IPS-11a (cell line): ENCODE results near the gene SAC3D1.
A peak's percentile ranks its signal among the peaks of the same experiment; 100 is the strongest.
"Not testable (repeated sequence)": the region's sequence is repeated elsewhere in the genome, so short reads cannot be mapped to it uniquely, and the experiment has no call there.

Experiments
- H3K4me3 ChIP-seq: one replicate; pipeline ENCODE4 v1.5.1; 2013; ENCODE audit warnings: low read depth, low read length, control low read depth

The SAC3D1 gene

GRCh38 chr11:65040847-65041622 is at the start of gene SAC3D1:
Gene SAC3D1 (plus strand): TSS chr11:65041210. CDS start chr11:65041293, 83 bp downstream.
- H3K4me3 ChIP-seq: peak within 1 kb of the TSS; percentile 89

- no peak overlapping the region for H3K4me3 ChIP-seq
Measured at GRCh38 chr11:64994318-64994717, 46.7 kb upstream of the SAC3D1 start.

- no peak overlapping the region for H3K4me3 ChIP-seq
Measured at GRCh38 chr11:64996327-64996709, 44.7 kb upstream of the SAC3D1 start.

GRCh38 chr11:64996710-64997380 is 44.2 kb upstream of the SAC3D1 start, which contains the start of gene BATF2:
Gene BATF2 (minus strand): TSS chr11:64996971. CDS start chr11:64996914, 57 bp downstream.
- H3K4me3 ChIP-seq: no peak within 1 kb of the TSS

- no peak overlapping the region for H3K4me3 ChIP-seq
Measured at GRCh38 chr11:64998141-64998540, 42.9 kb upstream of the SAC3D1 start.

GRCh38 chr11:64998690-64999431 is 42.1 kb upstream of the SAC3D1 start:
- H3K4me3 ChIP-seq: no peak overlapping the region

- no peak overlapping the region for H3K4me3 ChIP-seq
Measured at GRCh38 chr11:64999478-64999877, 41.5 kb upstream of the SAC3D1 start.

GRCh38 chr11:65002706-65003105 is 38.3 kb upstream of the SAC3D1 start:
- no peak overlapping the region for H3K4me3 ChIP-seq

GRCh38 chr11:65003282-65003681 is 37.7 kb upstream of the SAC3D1 start:
- no peak overlapping the region for H3K4me3 ChIP-seq

- H3K4me3 ChIP-seq: not testable (repeated sequence)
Measured at GRCh38 chr11:65003968-65004367, 37.0 kb upstream of the SAC3D1 start.

- H3K4me3 ChIP-seq: no peak overlapping the region
Measured at GRCh38 chr11:65008016-65008415, 33.0 kb upstream of the SAC3D1 start.

- no peak overlapping the region for H3K4me3 ChIP-seq
Measured at GRCh38 chr11:65008873-65009272, 32.1 kb upstream of the SAC3D1 start.

GRCh38 chr11:65013130-65013887 is 27.7 kb upstream of the SAC3D1 start:
- H3K4me3 ChIP-seq: peak overlapping the region; percentile 66

- peak within 1 kb of the TSS; percentile 66 for H3K4me3 ChIP-seq
Measured at GRCh38 chr11:65013888-65014725, 26.9 kb upstream of the SAC3D1 start, which contains the start of gene ARL2. Gene ARL2 (plus strand): TSS chr11:65014160. CDS start chr11:65014208, 48 bp downstream.

- H3K4me3 ChIP-seq: peak overlapping the region; percentile 66
Measured at GRCh38 chr11:65014726-65015227, 26.2 kb upstream of the SAC3D1 start.

- H3K4me3 ChIP-seq: no peak overlapping the region
Measured at GRCh38 chr11:65016705-65017104, 24.3 kb upstream of the SAC3D1 start.

GRCh38 chr11:65017937-65018336 is 23.1 kb upstream of the SAC3D1 start:
- H3K4me3 ChIP-seq: no peak overlapping the region

GRCh38 chr11:65019824-65020223 is 21.2 kb upstream of the SAC3D1 start:
- no peak overlapping the region for H3K4me3 ChIP-seq

GRCh38 chr11:65021003-65021402 is 20.0 kb upstream of the SAC3D1 start:
- no peak overlapping the region for H3K4me3 ChIP-seq

- H3K4me3 ChIP-seq: no peak overlapping the region
Measured at GRCh38 chr11:65021509-65021908, 19.5 kb upstream of the SAC3D1 start.
